ENCODE measurements around the gene PIP5K1B. TPM values are rescaled to one million over a fixed set of nuclear protein-coding genes. Genes with fewer than 3 reads are reported as not detected.

Gene PIP5K1B
- total RNA-seq, 1 experiment from 2014 or later: 2.5 TPM

- no peak overlapping the region for H4K5ac ChIP-seq (ENCODE audit: insufficient read length, low read depth, low read length)
- no peak overlapping the region for H3K9ac ChIP-seq (ENCODE audit: extremely low read depth, insufficient read length, low read length)
- H3T11ph ChIP-seq (ENCODE audit: low read length): no peak overlapping the region
- H3K79me2 ChIP-seq (ENCODE audit: insufficient read depth, low read length): no peaks in the 10 kb centered on the region
- H3K27ac ChIP-seq (ENCODE audit: insufficient read length, low read depth, low read length): no peak overlapping the region
- no peak overlapping the region for H3K4me2 ChIP-seq (ENCODE audit: insufficient read depth, insufficient read length, low read length)
- no peak overlapping the region for H3K14ac ChIP-seq (ENCODE audit: insufficient read depth, low read length)
- no peak overlapping the region for H3K4ac ChIP-seq (ENCODE audit: low read depth, low read length)
- no peak overlapping the region for H3K56ac ChIP-seq (ENCODE audit: insufficient read length, low read depth, low read length)
- no peaks in the 10 kb centered on the region for H3K27me3 ChIP-seq (ENCODE audit: insufficient read depth, low read length)
- no peak overlapping the region for H3K18ac ChIP-seq (ENCODE audit: insufficient read length, low read depth, low read length)
- no peak for DNase-seq
- Mint-ChIP-seq H3K9me3 (no peaks in the 10 kb centered on the region), H3K4me1 (peaks cover 13% of the 10 kb centered on the region in 2 experiments), H3K27me3 (ENCODE audit: low read depth) (peaks cover 3% of the 10 kb centered on the region; the same call in 1 of the 2 replicates), H3K36me3 (ENCODE audit: insufficient read depth in 1 of 3, low read depth in 3 of 3) (no peaks in the 10 kb centered on the region), H3K4me3 (no peak overlapping the region), H3K27ac (no peak overlapping the region)
- no peak overlapping the region for H2AK5ac ChIP-seq (ENCODE audit: insufficient read length, low read length)
- TF ChIP-seq, protein P1, sequence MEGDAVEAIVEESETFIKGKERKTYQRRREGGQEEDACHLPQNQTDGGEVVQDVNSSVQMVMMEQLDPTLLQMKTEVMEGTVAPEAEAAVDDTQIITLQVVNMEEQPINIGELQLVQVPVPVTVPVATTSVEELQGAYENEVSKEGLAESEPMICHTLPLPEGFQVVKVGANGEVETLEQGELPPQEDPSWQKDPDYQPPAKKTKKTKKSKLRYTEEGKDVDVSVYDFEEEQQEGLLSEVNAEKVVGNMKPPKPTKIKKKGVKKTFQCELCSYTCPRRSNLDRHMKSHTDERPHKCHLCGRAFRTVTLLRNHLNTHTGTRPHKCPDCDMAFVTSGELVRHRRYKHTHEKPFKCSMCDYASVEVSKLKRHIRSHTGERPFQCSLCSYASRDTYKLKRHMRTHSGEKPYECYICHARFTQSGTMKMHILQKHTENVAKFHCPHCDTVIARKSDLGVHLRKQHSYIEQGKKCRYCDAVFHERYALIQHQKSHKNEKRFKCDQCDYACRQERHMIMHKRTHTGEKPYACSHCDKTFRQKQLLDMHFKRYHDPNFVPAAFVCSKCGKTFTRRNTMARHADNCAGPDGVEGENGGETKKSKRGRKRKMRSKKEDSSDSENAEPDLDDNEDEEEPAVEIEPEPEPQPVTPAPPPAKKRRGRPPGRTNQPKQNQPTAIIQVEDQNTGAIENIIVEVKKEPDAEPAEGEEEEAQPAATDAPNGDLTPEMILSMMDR (conservative IDR thresholded peaks at IDR 0.05): no peak
- no peak overlapping the region for H2BK20ac ChIP-seq (ENCODE audit: low read depth, low read length, poor library complexity, severe bottlenecking)
- H2BK15ac ChIP-seq (ENCODE audit: low read depth, low read length): no peak overlapping the region
- no peaks in the 10 kb centered on the region for H3K79me1 ChIP-seq (ENCODE audit: insufficient read depth, low read depth, low read length, poor library complexity, severe bottlenecking)
- no peaks in the 10 kb centered on the region for H3K23me2 ChIP-seq (ENCODE audit: insufficient read length, low read depth, low read length, poor library complexity, severe bottlenecking)
- H4K20me1 ChIP-seq (ENCODE audit: control insufficient read depth, insufficient read depth, insufficient read length): no peaks in the 10 kb centered on the region
- no peak overlapping the region for H2BK5ac ChIP-seq (ENCODE audit: insufficient read length, low read length)
- H3K9me3 ChIP-seq (ENCODE audit: control insufficient read depth, low read depth, low read length): no peaks in the 10 kb centered on the region
- no peak overlapping the region for H3K23ac ChIP-seq (ENCODE audit: insufficient read length, low read depth, low read length)
- H2BK12ac ChIP-seq (ENCODE audit: insufficient read length, low read depth, low read length): no peak overlapping the region
- no peak overlapping the region for H2AFZ ChIP-seq (ENCODE audit: low read length)
- H3K4me1 ChIP-seq (ENCODE audit: insufficient read depth, low read length): peaks cover 5% of the 10 kb centered on the region; the same call in 1 of the 2 replicates
- WGBS (ENCODE audit: extremely low coverage, insufficient read length, low lambda C conversion rate): no CpG with 5 or more reads among the region's 6 CpGs
- H2BK120ac ChIP-seq (ENCODE audit: low read depth, low read length, poor library complexity, severe bottlenecking): no peak overlapping the region
- H4K91ac ChIP-seq (ENCODE audit: insufficient read length, low read depth, low read length): no peak overlapping the region
- no peak overlapping the region for H4K8ac ChIP-seq (replicated peaks; ENCODE audit: insufficient read length, low read depth, low read length)
Observed at GRCh38 chr9:68822596-68823165, 117.6 kb downstream of the PIP5K1B start.
